GM19438 (cell line): Measurements from ENCODE around the gene FYB1.

Experiments
- ATAC-seq: cut with Tn5 transposase; IDR thresholded peaks from one replicate; pipeline ENCODE4 v1.9.1; 2021; ENCODE audit warnings: low read depth; ENCODE audit not compliant: unreplicated experiment

FYB1 gene

DNA sequence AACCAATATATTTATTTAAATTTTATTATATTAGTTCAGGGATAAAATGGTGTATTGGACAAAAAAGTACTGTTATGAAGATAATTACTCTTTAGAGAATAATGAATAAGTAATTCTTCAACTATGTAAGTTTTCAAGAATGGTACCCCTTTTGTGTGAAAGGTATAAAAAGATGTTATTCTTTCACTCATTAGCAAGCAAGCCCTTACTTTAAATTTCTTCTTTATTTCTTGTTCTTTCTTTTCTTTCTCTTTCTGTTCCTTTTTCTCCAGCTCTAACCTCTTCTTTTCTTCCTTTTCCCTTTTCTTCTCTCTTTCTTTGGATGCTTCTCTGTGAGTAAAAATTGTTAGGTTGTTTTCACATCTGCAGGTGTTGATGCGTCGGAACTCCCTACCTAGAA is 82.0 kb downstream of the FYB1 start:
- no peak for ATAC-seq

DNA sequence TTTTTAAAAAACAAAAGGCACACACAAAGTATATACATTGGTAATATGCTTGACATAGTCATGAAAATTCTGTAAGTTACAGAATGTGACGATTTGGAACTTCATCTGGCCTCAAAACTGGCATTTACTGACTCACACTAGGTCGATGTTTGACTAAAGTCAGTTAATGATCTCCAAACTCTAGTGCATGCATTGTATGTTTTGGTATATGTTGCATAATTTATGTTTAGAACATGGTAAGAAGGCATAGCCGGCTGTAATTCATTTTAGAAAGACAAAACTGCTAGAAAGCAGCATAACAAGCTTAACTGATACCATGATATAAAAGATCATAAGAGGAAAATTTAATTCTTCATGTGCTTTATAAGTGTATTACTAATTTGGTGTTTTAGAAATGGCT is 86.6 kb downstream of the FYB1 start:
- no peak for ATAC-seq

DNA sequence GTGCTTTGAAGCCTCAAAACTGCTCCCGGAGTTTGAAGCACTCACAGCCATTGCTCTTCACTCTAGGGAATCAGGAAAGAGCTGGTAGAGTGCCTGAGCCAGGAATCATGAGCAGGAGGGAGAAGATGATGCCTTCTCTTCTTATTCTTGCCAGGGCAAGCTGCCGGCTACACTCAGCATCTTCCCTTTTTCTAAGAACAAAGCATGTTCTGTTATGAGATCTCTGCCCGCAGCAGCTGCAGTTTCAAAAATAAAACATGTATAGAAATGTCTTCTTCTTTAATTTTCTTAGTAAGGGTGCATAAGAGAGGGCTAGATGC is 87.3 kb downstream of the FYB1 start:
- ATAC-seq: no peak

DNA sequence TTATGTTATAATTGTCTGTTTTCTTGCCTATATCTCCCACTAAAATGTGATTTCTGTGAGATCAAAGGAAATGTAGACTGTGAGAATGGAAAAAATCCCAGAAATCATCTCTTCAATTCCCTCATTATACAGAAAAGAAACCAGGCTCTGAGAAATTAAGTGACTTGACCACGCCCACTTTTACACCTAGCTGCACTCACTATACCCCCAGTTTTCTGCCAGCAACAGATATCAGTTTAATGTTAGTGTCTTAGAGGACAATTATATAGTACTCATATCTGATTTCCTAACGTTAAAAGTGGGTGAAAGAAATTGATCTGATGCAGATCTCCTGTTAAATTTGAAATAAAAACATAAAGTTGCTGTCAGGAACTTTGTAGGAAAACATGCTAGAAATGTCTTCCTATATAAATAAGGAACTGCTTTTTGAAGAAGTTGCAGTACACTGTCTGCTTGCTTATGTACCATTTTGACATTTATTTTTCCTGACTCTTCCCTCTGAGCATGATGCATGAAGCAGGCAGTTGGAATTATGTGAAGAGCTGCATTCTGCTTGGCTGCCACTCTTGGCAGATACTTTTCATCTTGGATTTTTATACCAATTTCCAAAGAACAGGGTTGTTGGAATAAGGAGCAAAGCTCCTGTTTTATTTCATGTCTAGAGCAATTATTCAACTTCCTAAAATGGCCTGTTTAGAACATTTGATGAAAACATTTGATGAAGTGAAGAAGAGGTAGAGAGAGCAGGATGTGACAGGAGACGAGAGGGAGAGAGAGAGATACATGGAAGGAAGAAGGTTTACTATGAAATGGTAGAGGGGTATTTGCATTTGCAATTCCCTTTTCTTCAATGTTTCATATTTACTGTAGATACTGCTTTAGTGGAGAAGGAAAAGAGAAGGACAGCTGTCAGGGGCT is 87.9 kb downstream of the FYB1 start:
- ATAC-seq: no peak

- no peak for ATAC-seq
These were observed 88.6 kb downstream of the FYB1 start for GRCh38 chr5:39130716-39131115.

- no peak for ATAC-seq
These were observed 97.4 kb downstream of the FYB1 start for GRCh38 chr5:39121922-39122321.

GRCh38 chr5:39121315-39121714 is 98.0 kb downstream of the FYB1 start:
- ATAC-seq: no peak

DNA sequence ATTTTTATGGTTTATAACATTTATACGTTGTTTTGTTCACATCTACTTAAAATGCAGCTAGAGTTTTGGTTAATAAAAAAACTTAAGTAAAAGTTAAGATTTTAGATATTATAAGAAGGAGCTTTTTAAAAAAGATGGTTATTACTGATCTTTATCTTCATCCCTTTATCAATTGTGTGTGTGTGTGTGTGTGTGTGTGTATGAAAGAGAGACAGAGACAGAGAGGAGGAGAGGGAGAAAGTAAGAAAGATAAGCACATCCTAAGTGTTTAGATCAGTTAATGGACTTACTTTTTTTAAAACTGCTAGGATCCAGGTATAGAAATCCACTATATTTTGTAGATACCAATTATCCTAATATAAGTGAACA is 99.3 kb downstream of the FYB1 start:
- no peak for ATAC-seq

DNA sequence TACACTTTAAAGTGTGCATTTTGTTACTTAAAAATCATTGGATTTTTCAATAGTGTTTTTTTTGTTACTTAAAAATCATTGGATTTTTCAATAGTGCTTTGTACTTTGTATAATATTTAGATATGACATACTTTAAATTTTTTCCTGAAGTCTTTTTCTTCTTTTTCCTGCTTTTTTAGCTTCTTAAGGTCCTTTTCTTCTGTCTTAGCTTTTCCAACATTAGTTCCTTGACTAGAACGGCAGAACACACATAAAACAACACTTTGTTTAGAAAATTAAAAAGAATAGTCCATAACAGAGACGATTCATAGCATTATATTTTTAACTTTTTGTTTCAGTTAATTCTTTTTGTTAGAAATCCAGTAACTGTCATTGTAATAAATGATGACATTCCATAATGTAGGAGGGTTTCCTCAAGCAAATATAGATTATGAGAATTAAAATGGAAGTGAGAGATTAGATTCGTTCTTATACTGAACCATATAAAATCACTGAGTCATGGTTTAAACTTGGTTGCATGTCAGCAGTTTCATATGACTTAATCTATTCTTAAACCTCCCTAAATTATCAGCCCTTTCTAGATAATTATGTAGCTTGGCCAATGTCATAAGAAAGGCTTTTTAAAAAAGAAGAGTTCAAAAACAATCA is 99.8 kb downstream of the FYB1 start:
- ATAC-seq: no peak

GRCh38 chr5:39118638-39119037 is 100.7 kb downstream of the FYB1 start:
- ATAC-seq: no peak

- ATAC-seq: no peak
These were observed 102.0 kb downstream of the FYB1 start for GRCh38 chr5:39117401-39117800.

- no peak for ATAC-seq
These were observed 102.8 kb downstream of the FYB1 start for GRCh38 chr5:39116344-39117170.

DNA sequence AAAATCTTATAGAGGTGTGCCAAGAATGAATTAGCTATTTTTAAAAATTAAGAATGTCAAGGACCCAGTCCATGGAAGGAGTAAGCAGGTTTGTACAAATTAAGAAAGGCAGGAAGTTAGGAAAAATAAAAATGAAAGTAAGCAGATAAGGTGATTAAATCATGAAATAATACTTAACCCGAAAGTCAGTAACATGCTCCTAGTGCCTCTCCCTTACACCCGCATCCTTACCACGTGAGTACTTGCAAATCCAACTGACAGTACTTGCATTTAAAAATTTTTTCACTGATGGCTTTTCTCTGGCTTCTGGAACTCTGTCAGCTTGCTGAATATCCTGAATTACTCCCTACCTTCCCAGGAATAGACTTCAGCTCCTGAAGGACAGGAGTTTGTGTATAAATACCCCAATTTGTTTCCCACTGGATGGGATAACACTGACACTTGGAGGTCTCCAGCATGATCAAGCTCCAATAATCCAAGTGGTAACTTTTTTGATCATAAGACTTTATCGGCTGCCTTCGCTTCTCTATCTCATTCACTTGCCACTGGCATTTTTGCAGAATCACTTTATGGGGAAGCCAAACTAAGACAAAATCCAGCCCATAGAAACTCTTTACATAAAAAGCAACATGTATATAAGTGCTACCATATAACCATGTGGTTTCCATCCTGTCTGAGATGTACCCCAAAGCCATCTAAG is 103.6 kb downstream of the FYB1 start:
- no peak for ATAC-seq

GRCh38 chr5:39114155-39114554 is 105.2 kb downstream of the FYB1 start:
- ATAC-seq: no peak

DNA sequence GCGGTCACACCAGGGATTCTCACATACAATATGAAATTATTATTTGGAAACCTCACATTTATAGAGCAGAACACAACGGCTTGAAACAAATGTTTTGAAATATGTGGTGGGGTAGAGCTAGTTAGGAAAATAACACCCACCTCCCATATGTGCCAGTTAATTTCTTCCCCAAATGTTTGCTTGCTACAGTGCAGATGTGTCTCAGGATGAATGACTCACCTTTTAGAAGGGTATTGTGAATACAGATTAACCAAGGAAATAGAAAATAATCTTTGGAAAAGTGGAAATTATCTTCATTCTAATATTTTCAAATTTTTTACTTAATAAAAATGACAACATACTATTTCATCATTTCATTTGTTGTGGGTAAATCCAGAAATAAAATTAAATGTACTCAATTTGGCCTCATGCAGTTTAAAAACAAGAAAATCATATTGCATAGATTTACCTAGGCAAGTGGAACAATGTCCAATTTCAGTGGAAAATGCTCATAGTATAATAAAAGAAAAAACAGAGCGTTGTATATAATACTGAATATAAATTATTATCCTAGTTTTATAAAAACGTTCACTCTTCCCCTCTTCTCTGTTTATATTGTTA is 105.9 kb downstream of the FYB1 start:
- no peak for ATAC-seq

GRCh38 chr5:39109606-39110005 is 109.8 kb downstream of the FYB1 start:
- no peak for ATAC-seq

DNA sequence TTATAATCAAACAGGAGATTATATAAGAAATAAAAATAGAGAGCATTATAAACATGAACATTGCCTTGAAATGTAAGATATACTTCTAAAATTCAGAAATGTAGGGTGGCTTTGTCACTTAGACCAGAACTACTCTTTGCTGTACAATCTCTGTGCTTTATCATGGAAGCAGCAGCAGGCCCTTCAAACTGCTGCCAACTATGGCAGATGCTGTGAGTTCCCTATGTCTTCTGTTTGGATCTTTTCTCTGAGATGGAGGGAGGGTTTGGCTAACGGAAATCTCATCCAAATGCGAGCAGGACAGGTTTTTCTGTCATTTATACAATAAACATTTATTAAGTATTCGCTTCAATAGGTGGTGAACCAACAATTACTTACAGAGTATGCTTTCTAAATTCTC is 110.4 kb downstream of the FYB1 start:
- ATAC-seq: no peak

GRCh38 chr5:39107350-39107749 is 112.0 kb downstream of the FYB1 start:
- ATAC-seq: no peak

GRCh38 chr5:39106322-39106721 is 113.0 kb downstream of the FYB1 start:
- no peak for ATAC-seq

DNA sequence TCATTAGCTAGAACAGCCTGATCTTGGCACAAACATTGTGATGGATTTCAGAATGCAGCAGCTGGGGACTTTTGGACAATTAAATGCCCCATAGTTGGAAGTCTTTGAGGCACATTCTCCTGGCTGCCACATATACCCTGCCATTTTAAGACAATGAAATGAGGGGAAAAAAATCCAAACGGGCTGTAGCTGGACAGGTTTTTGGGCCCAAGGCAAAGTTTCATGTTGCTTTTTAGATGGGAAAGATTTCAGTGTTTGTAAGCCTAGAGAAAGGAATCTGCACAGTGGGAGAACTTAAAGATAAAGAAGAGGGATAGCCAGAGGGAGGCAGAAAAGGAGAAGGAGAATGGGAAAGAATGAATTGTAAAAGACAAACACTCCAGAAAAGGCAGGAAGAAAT is 115.1 kb downstream of the FYB1 start:
- no peak for ATAC-seq
